ENCODE measurements around the gene PTCH2.

The PTCH2 gene

DNA sequence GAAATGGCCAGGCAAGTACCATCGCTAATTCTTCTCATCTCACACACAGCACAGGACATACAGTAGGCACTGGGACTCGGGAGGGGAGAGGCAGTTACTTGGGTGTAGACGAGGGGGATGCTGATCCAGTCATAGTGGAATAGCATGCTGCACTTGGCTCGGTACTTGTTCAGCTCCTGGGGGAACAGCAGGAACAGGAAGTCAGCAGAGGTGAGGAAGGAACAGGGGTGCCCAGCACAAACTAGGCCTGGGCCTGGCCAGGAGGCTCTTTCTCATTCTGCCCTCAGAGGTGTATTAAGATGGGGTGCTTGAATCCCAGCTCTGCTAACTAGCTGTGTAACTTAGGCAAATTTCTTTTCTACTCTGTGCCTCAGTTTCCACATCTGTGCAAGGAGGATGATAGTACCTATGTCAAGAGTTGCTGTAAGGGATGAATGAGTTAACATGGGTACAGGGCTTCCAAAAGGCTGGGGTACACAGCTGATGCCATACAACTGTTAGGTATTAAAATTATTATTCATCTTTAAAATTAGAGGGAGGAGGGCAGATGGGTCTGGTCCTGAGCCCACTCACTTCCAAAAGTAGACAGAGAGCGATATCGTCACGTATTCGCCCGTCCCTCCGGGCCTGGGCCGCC is 57.4 kb downstream of the PTCH2 start:
- no peaks in the 10 kb centered on the region for H3K9me3 ChIP-seq (ENCODE audit: control insufficient read depth, insufficient read depth, low read depth, low read length)
- H3K4me1 ChIP-seq (ENCODE audit: control insufficient read depth, insufficient read depth, low read length): peaks cover 30% of the 10 kb centered on the region
- H3K36me3 ChIP-seq (ENCODE audit: control insufficient read depth, insufficient read depth, low read length): peaks cover 6% of the 10 kb centered on the region; the same call in 1 of the 2 replicates
- peak overlapping the region; percentile 58 for H3K4me3 ChIP-seq (ENCODE audit: low read depth, low read length)
- H3K27ac ChIP-seq (ENCODE audit: low read depth, low read length): no peak overlapping the region
- H3K27me3 ChIP-seq (ENCODE audit: control insufficient read depth, insufficient read depth, low read length): peaks cover 24% of the 10 kb centered on the region
- no peak overlapping the region for H3K9ac ChIP-seq (ENCODE audit: low read length)

- Histone ChIP-seq H3K4me1 (ENCODE audit: control insufficient read depth, insufficient read depth, low read length) (peaks cover 30% of the 10 kb centered on the region), H3K4me3 (ENCODE audit: low read depth, low read length) (0 out of 2 replicates have a peak overlapping the region, but pooled peaks have one; percentile 54), H3K27ac (ENCODE audit: low read depth, low read length) (no peak overlapping the region), H3K9ac (ENCODE audit: low read length) (no peak overlapping the region), H3K27me3 (ENCODE audit: control insufficient read depth, insufficient read depth, low read length) (peaks cover 24% of the 10 kb centered on the region), H3K9me3 (ENCODE audit: control insufficient read depth, insufficient read depth, low read depth, low read length) (no peaks in the 10 kb centered on the region), H3K36me3 (ENCODE audit: control insufficient read depth, insufficient read depth, low read length) (peaks cover 8% of the 10 kb centered on the region)
These were observed 58.0 kb downstream of the PTCH2 start for GRCh38 chr1:44785029-44785380.

- Histone ChIP-seq H3K9me3 (ENCODE audit: control insufficient read depth, insufficient read depth, low read depth, low read length) (no peaks in the 10 kb centered on the region), H3K27me3 (ENCODE audit: control insufficient read depth, insufficient read depth, low read length) (peaks cover 24% of the 10 kb centered on the region), H3K4me3 (ENCODE audit: low read depth, low read length) (peak overlapping the region; percentile 54), H3K27ac (ENCODE audit: low read depth, low read length) (no peak overlapping the region), H3K36me3 (ENCODE audit: control insufficient read depth, insufficient read depth, low read length) (peaks cover 14% of the 10 kb centered on the region), H3K4me1 (ENCODE audit: control insufficient read depth, insufficient read depth, low read length) (peaks cover 25% of the 10 kb centered on the region), H3K9ac (ENCODE audit: low read length) (peak overlapping the region; percentile 41)
These were observed 58.7 kb downstream of the PTCH2 start for GRCh38 chr1:44784094-44785028.

DNA sequence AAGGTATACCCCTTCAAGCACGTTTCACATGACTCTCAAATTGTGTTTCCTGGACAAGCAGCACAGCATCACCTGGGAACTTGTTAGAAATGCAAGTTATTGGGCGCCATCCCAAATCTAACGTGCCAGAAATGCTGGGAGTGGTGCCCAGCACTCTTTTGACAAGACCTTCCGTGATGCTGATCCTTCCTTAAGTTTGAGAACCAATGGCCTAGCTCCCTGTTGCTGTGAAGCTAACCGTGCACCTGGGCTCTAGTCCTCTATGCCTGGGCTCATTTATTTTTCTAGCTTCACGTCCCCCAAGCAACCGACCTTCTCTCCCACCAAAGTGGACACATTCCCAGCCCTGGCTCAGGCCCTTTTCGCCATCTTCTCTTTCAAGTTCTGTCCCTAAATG is 59.4 kb downstream of the PTCH2 start:
- no peak overlapping the region for H3K27ac ChIP-seq (ENCODE audit: low read depth, low read length)
- no peaks in the 10 kb centered on the region for H3K9me3 ChIP-seq (ENCODE audit: control insufficient read depth, insufficient read depth, low read depth, low read length)
- peak overlapping the region; percentile 54 for H3K4me3 ChIP-seq (ENCODE audit: low read depth, low read length)
- peaks cover 21% of the 10 kb centered on the region for H3K36me3 ChIP-seq (ENCODE audit: control insufficient read depth, insufficient read depth, low read length)
- H3K9ac ChIP-seq (ENCODE audit: low read length): peak overlapping the region; percentile 25
- peaks cover 25% of the 10 kb centered on the region for H3K4me1 ChIP-seq (ENCODE audit: control insufficient read depth, insufficient read depth, low read length)
- H3K27me3 ChIP-seq (ENCODE audit: control insufficient read depth, insufficient read depth, low read length): peaks cover 24% of the 10 kb centered on the region

DNA sequence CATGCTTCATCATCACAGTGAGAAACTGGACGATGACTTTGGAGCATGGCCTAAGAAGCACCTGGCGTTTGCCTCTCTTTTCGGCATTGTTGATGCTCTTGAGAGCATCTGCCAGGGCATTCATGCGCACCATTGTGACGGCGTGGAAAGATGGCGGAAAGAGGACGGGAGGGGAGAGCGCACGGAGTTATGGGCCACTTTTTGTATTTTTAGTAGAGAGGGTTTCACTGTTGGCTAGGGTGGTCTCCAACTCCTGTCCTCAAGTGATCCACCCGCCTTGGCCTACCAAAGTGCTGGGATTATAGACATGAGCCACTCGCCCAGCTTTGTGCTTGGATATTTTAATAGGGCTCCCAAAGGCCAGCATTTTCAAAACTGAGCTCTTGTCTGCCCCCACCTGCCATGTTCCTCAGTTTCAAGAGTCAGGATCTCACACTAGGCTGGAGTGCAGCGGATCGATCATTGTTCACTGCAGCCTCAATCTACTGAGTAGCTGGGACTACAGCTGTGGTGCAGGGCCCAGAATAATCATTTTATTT is 62.4 kb downstream of the PTCH2 start:
- Histone ChIP-seq H3K4me1 (ENCODE audit: control insufficient read depth, insufficient read depth, low read length) (peaks cover 21% of the 10 kb centered on the region), H3K9ac (ENCODE audit: low read length) (no peak overlapping the region), H3K27ac (ENCODE audit: low read depth, low read length) (no peak overlapping the region), H3K27me3 (ENCODE audit: control insufficient read depth, insufficient read depth, low read length) (peaks cover 17% of the 10 kb centered on the region), H3K9me3 (ENCODE audit: control insufficient read depth, insufficient read depth, low read depth, low read length) (no peaks in the 10 kb centered on the region), H3K4me3 (ENCODE audit: low read depth, low read length) (no peak overlapping the region), H3K36me3 (ENCODE audit: control insufficient read depth, insufficient read depth, low read length) (peaks cover 51% of the 10 kb centered on the region)

DNA sequence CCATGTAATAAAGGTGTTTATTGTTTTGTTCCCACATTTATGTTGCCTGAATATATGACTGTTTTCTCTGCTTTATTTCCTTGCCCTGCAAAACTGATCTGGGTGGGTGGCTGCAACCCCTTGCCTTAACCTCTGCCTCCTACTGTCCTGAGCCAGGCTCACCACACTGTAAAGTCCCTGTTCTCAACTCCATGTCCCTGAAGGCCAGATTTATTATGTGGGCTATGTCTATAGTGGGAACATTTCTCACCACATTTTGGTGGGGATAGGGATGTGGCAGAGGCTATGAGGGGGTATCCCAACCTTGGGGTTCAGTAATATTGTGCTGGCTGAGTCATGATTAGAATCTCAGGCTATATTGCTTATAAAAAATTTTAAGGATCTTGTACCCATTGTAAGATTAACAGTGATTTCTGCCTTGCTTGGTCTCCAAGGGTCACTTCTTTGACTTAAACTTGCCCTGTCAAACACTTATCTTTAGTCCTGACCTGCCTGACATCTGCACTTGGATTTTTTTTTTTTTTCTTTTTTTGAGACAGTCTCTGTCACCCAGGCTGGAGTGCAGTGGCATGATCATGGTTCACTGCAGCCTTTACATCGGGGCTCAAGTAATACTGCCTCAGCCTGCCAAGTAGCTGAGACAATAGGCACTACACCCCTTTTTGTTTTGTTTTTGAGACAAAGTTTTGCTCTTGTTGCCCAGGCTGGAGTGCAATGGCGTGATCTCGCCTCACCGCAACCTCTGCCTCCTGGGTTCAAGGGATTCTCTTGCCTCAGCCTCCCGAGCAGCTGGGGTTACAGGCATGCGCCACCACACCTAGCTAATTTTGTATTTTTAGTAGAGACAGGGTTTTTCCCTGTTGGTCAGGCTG is 64.1 kb downstream of the PTCH2 start:
- Histone ChIP-seq H3K4me3 (ENCODE audit: low read depth, low read length) (no peak overlapping the region), H3K27ac (ENCODE audit: low read depth, low read length) (no peak overlapping the region), H3K9ac (ENCODE audit: low read length) (no peak overlapping the region), H3K36me3 (ENCODE audit: control insufficient read depth, insufficient read depth, low read length) (peaks cover 51% of the 10 kb centered on the region), H3K4me1 (ENCODE audit: control insufficient read depth, insufficient read depth, low read length) (peaks cover 11% of the 10 kb centered on the region), H3K9me3 (ENCODE audit: control insufficient read depth, insufficient read depth, low read depth, low read length) (no peaks in the 10 kb centered on the region), H3K27me3 (ENCODE audit: control insufficient read depth, insufficient read depth, low read length) (peaks cover 4% of the 10 kb centered on the region; the same call in 1 of the 2 replicates)

DNA sequence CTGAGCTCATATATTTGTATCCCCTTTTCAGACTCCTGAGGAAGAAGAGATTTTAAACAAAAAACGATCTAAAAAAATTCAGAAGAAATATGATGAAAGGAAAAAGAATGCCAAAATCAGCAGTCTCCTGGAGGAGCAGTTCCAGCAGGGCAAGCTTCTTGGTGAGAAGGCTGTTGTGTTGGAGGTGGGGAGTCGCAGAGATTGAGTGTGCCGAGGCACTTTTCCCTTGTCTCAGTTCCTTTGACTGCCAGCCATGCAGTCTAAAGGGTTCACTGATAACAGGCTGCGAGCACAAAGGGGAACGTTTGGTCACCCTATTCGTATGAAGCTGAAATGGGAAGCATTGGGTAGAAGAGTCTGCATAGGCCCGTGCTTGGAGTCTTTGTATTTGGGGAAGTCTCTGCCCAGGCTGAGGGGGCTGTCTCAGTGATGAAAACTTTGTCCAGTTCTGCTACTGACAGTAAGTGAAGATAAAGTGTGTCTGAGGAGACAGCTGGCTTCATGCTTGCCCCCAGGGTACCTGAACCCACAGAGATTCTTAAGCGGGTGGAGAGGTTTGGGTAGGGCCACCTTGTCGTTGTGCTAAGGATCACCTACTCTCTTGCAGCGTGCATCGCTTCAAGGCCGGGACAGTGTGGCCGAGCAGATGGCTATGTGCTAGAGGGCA is 65.0 kb downstream of the PTCH2 start:
- Histone ChIP-seq H3K36me3 (ENCODE audit: control insufficient read depth, insufficient read depth, low read length) (peaks cover 51% of the 10 kb centered on the region), H3K27ac (ENCODE audit: low read depth, low read length) (no peak overlapping the region), H3K4me1 (ENCODE audit: control insufficient read depth, insufficient read depth, low read length) (0 out of 2 replicates have a peak, but pooled peaks cover 6% of the 10 kb centered on the region), H3K4me3 (ENCODE audit: low read depth, low read length) (peak overlapping the region; percentile 72; the same call in 1 of the 2 replicates), H3K9ac (ENCODE audit: low read length) (peak overlapping the region; percentile 2), H3K27me3 (ENCODE audit: control insufficient read depth, insufficient read depth, low read length) (no peaks in the 10 kb centered on the region), H3K9me3 (ENCODE audit: control insufficient read depth, insufficient read depth, low read depth, low read length) (no peaks in the 10 kb centered on the region)

DNA sequence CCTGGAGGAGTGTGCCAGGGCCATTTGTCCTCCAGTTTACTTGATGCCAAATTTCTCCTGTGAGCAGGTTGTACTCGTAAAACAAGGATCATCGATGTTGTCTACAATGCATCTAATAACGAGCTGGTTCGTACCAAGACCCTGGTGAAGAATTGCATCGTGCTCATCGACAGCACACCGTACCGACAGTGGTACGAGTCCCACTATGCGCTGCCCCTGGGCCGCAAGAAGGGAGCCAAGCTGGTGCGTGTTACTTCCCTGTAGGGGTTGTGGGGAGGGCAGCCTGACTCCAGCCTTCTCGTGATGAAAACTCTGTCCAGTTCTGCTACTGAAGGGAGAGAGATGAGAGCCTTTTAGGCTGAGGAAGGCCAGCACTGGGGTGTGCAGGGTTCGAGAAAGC is 65.5 kb downstream of the PTCH2 start:
- H3K27ac ChIP-seq (ENCODE audit: low read depth, low read length): 0 out of 2 replicates have a peak overlapping the region, but pooled peaks have one; percentile 90
- H3K9ac ChIP-seq (ENCODE audit: low read length): peak overlapping the region; percentile 98
- H3K4me1 ChIP-seq (ENCODE audit: control insufficient read depth, insufficient read depth, low read length): 0 out of 2 replicates have a peak, but pooled peaks cover 6% of the 10 kb centered on the region
- H3K36me3 ChIP-seq (ENCODE audit: control insufficient read depth, insufficient read depth, low read length): peaks cover 51% of the 10 kb centered on the region
- no peaks in the 10 kb centered on the region for H3K27me3 ChIP-seq (ENCODE audit: control insufficient read depth, insufficient read depth, low read length)
- no peaks in the 10 kb centered on the region for H3K9me3 ChIP-seq (ENCODE audit: control insufficient read depth, insufficient read depth, low read depth, low read length)
- peak overlapping the region; percentile 72 for H3K4me3 ChIP-seq (ENCODE audit: low read depth, low read length)

GRCh38 chr1:44776730-44777068 is 66.4 kb downstream of the PTCH2 start:
- H3K27me3 ChIP-seq (ENCODE audit: control insufficient read depth, insufficient read depth, low read length): no peaks in the 10 kb centered on the region
- peak overlapping the region; percentile 72 for H3K4me3 ChIP-seq (ENCODE audit: low read depth, low read length)
- H3K9me3 ChIP-seq (ENCODE audit: control insufficient read depth, insufficient read depth, low read depth, low read length): no peaks in the 10 kb centered on the region
- peak overlapping the region; percentile 98 for H3K9ac ChIP-seq (ENCODE audit: low read length)
- peaks cover 51% of the 10 kb centered on the region for H3K36me3 ChIP-seq (ENCODE audit: control insufficient read depth, insufficient read depth, low read length)
- peak overlapping the region; percentile 90 for H3K27ac ChIP-seq (ENCODE audit: low read depth, low read length)
- H3K4me1 ChIP-seq (ENCODE audit: control insufficient read depth, insufficient read depth, low read length): 0 out of 2 replicates have a peak, but pooled peaks cover 6% of the 10 kb centered on the region
